Panc1 (cell line): ENCODE measurements around the gene PPM1H. TPM values are rescaled to one million over a fixed set of nuclear protein-coding genes. Genes with fewer than 3 reads are reported as not detected.

Experiments used
- ATAC-seq: fragments of 200-7000 bp; cut with Tn5 transposase; 2 replicates; pipeline ENCODE4 v1.9.1; 2020; ENCODE audit warnings: mild to moderate bottlenecking, moderate library complexity
- BruUV-seq: library from RNA; stranded (reverse); fragments of 400-500 nt; replicated peaks from 2 replicates; lab custom pipeline; 2021; lab: Mats Ljungman, UMichigan
- CTCF ChIA-PET: fragments of 300-600 bp; sonication (Branson Sonifier 250); formaldehyde crosslinking; loops from one replicate; lab custom pipeline; 2022; ENCODE audit warnings: antibody characterized with exemption; lab: Charles Lee
- POLR2A ChIA-PET: fragments of 300-600 bp; sonication (Branson Sonifier 250); formaldehyde crosslinking; loops from one replicate; lab custom pipeline; 2022; ENCODE audit warnings: antibody characterized with exemption; lab: Charles Lee
- DNase-seq: peaks from one replicate; pipeline ENCODE4 v3.0.0-alpha.2; 2010; ENCODE audit warnings: low read depth, low spot score
- H3K27ac ChIP-seq: 2 replicates; pipeline ENCODE4 v1.5.1; 2011; ENCODE audit warnings: mild to moderate bottlenecking, low read length, inconsistent platforms
- H3K27me3 ChIP-seq: fragments of 200-500 bp; sonication (Bioruptor generic); 2 replicates; pipeline ENCODE4 v1.6.0; 2014; ENCODE audit warnings: low read length, inconsistent platforms; ENCODE audit not compliant: control insufficient read depth, insufficient read depth
- H3K36me3 ChIP-seq: fragments of 200-500 bp; sonication (Bioruptor generic); 2 replicates; pipeline ENCODE4 v1.5.1; 2014; ENCODE audit warnings: inconsistent platforms, mild to moderate bottlenecking, low read length, moderate library complexity; ENCODE audit not compliant: control insufficient read depth, insufficient read depth
- H3K4me1 ChIP-seq: 2 replicates; pipeline ENCODE4 v1.5.1; 2011; ENCODE audit warnings: inconsistent platforms, mild to moderate bottlenecking, low read length, moderate library complexity; ENCODE audit not compliant: control insufficient read depth, insufficient read depth
- H3K4me3 ChIP-seq, 2 experiments: 2 replicates each; pipeline ENCODE4 v1.5.1; 2011 to 2012; ENCODE audit warnings: low read depth in 2 of 2, low read length in 2 of 2, mild to moderate bottlenecking in 2 of 2, inconsistent platforms in 1 of 2, moderate library complexity in 1 of 2
- H3K9me3 ChIP-seq: fragments of 200-500 bp; sonication (Bioruptor generic); 2 replicates; pipeline ENCODE4 v1.5.1; 2014; ENCODE audit warnings: low read depth, mild to moderate bottlenecking, inconsistent platforms, low read length, moderate library complexity; ENCODE audit not compliant: control insufficient read depth, insufficient read depth
- POLR2AphosphoS5 ChIP-seq: IDR thresholded peaks from 2 replicates; pipeline ENCODE4 v1.6.1; 2012; ENCODE audit warnings: mild to moderate bottlenecking, low read depth, low read length, moderate library complexity
- REST ChIP-seq, 2 experiments: IDR thresholded peaks; 2 replicates each; pipeline ENCODE4 v1.6.1; 2011 to 2012; ENCODE audit warnings: low read depth in 2 of 2, control low read depth in 1 of 2, low read length in 1 of 2, mild to moderate bottlenecking in 1 of 2, moderate library complexity in 1 of 2; ENCODE audit not compliant: insufficient read depth in 1 of 2
- SIN3A ChIP-seq: IDR thresholded peaks from 2 replicates; pipeline ENCODE4 v1.6.1; 2012; ENCODE audit warnings: low read depth, mild to moderate bottlenecking, low read length, moderate library complexity, borderline replicate concordance; ENCODE audit not compliant: insufficient read depth
- TCF7L2 ChIP-seq: IDR thresholded peaks from 2 replicates; pipeline ENCODE4 v1.6.1; 2011; ENCODE audit warnings: mild to moderate bottlenecking, low read depth, low read length, inconsistent platforms
- in situ Hi-C: cut with HindIII; loops from 2 replicates; pipeline ENCODE4 v1.10.0; 2016; ENCODE audit warnings: low sequenced_read_pairs, low pct_unique_long_range_greater_than_20kb
- intact Hi-C: fragments of 100-400 bp; cut with micrococcal nuclease; formaldehyde crosslinking; loops from one replicate; pipeline ENCODE4 v1.10.0; 2022; ENCODE audit not compliant: unreplicated experiment
- total RNA-seq: library from RNA; stranded (reverse); gene quantifications from one replicate; pipeline ENCODE4 v1.2.1, GENCODE V29; 2021; ENCODE audit not compliant: unreplicated experiment
- TF ChIP-seq, protein P1 (sequence below): fragments of 450-650 bp; IDR thresholded peaks from 2 replicates; pipeline ENCODE4 v1.5.1; 2017; ENCODE audit warnings: mild to moderate bottlenecking

PPM1H gene
- total RNA-seq, 1 experiment from 2014 or later: 22.9 TPM

GRCh38 chr12:62971769-62972525, 37.0 kb upstream of the PPM1H start:
- no peak for DNase-seq
- no peak overlapping the region for H3K27ac ChIP-seq
- TF ChIP-seq REST (IDR thresholded peaks at IDR 0.05; ENCODE audit: insufficient read depth in 1 of 2, low read depth in 2 of 2, low read length in 1 of 2): no peak
- TF ChIP-seq POLR2AphosphoS5: no peak
- TF ChIP-seq, protein P1, sequence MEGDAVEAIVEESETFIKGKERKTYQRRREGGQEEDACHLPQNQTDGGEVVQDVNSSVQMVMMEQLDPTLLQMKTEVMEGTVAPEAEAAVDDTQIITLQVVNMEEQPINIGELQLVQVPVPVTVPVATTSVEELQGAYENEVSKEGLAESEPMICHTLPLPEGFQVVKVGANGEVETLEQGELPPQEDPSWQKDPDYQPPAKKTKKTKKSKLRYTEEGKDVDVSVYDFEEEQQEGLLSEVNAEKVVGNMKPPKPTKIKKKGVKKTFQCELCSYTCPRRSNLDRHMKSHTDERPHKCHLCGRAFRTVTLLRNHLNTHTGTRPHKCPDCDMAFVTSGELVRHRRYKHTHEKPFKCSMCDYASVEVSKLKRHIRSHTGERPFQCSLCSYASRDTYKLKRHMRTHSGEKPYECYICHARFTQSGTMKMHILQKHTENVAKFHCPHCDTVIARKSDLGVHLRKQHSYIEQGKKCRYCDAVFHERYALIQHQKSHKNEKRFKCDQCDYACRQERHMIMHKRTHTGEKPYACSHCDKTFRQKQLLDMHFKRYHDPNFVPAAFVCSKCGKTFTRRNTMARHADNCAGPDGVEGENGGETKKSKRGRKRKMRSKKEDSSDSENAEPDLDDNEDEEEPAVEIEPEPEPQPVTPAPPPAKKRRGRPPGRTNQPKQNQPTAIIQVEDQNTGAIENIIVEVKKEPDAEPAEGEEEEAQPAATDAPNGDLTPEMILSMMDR: no peak
- no peak for TF ChIP-seq TCF7L2
- TF ChIP-seq SIN3A: no peak
- in situ Hi-C loops (no loop called here), intact Hi-C loops (no loop called here)
- ATAC-seq: no peak
- peaks cover 4% of the 10 kb centered on the region; the same call in 1 of the 2 replicates for H3K27me3 ChIP-seq
- 0 out of 2 replicates have a peak, but pooled peaks cover 4% of the 10 kb centered on the region for H3K9me3 ChIP-seq
- POLR2A ChIA-PET: interaction anchor here (0.6 kb wide), 1 partner anchor 12 kb away, joined by 14 read pairs; no protein-coding TSS in a partner anchor
- 0 out of 2 replicates have a peak, but pooled peaks cover 4% of the 10 kb centered on the region for H3K4me1 ChIP-seq
- CTCF ChIA-PET: no interaction called here
- H3K36me3 ChIP-seq: no peaks in the 10 kb centered on the region
- H3K4me3 ChIP-seq: no peak overlapping the region
- BruUV-seq: no TSS peak

DNA sequence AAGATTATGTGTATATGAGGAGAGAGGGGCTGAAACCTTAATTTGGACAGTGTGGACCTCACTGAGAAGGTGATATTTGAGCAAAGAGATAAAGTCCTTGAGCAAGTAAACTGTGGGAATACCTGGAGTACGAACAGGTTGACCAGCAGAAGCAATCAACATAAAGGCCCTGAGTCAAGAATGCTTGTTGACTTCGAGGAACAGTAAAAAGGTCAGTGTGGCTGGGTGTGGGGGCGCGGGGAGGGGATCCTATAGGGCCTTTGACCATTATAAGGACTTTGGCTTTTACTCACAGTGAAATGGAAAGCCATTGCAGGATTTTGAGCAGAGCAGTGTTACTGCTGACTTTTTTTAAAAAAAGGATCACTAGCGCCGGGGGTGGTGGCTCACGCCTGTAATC, 34.7 kb upstream of the PPM1H start:
- BruUV-seq: no TSS peak
- TF ChIP-seq SIN3A: no peak
- TF ChIP-seq REST (IDR thresholded peaks at IDR 0.05; ENCODE audit: insufficient read depth in 1 of 2, low read depth in 2 of 2, low read length in 1 of 2): no peak
- no peak for TF ChIP-seq TCF7L2
- DNase-seq (no peak), ATAC-seq (no peak)
- 0 out of 2 replicates have a peak, but pooled peaks cover 1% of the 10 kb centered on the region for H3K9me3 ChIP-seq
- in situ Hi-C loops (no loop called here), intact Hi-C loops (no loop called here)
- H3K36me3 ChIP-seq: no peaks in the 10 kb centered on the region
- no peak overlapping the region for H3K4me3 ChIP-seq
- no peak overlapping the region for H3K27ac ChIP-seq
- ChIA-PET CTCF (no interaction called here), POLR2A (no interaction called here)
- peaks cover 4% of the 10 kb centered on the region; the same call in 1 of the 2 replicates for H3K27me3 ChIP-seq
- H3K4me1 ChIP-seq: 0 out of 2 replicates have a peak, but pooled peaks cover 4% of the 10 kb centered on the region
